Naive thymus-derived CD4-positive, alpha-beta T cell (primary cell): ENCODE results near the gene TRIM39. TPM values are rescaled to one million over a fixed set of nuclear protein-coding genes. Genes with fewer than 3 reads are reported as not detected.

Source experiments
- ATAC-seq: fragments of 150-1000 bp; cut with Tn5 transposase; 2 replicates; pipeline ENCODE4 v1.10.0; 2021; ENCODE audit warnings: mild to moderate bottlenecking, moderate library complexity
- CTCF ChIA-PET: fragments of 350-600 bp; sonication (Branson Sonifier 250); formaldehyde crosslinking; loops from one replicate; lab custom pipeline; 2021; ENCODE audit warnings: antibody characterized with exemption; lab: Charles Lee
- POLR2A ChIA-PET: fragments of 350-600 bp; sonication (Branson Sonifier 250); formaldehyde crosslinking; loops from one replicate; lab custom pipeline; 2021; ENCODE audit warnings: antibody characterized with exemption, inconsistent platforms; lab: Charles Lee
- DNase-seq, 9 donors: peaks; one replicate each; pipeline versions ENCODE4 v3.0.0 to v3.0.0-alpha.2; 2020 to 2022; ENCODE audit warnings: mixed read lengths in 1 of 9
- H3K27ac ChIP-seq: one replicate; pipeline ENCODE4 v1.7.0; 2013; ENCODE audit warnings: mild to moderate bottlenecking, low read depth, low read length, moderate library complexity
- H3K27me3 ChIP-seq, 2 donors: one replicate each; pipeline ENCODE4 v1.7.0; 2013; ENCODE audit warnings: low read length in 2 of 2, mild to moderate bottlenecking in 2 of 2, moderate library complexity in 2 of 2; ENCODE audit not compliant: control insufficient read depth in 2 of 2, insufficient read depth in 2 of 2
- H3K36me3 ChIP-seq, 3 experiments: 1 replicate in 2 of 3; 2 replicates in 1 of 3; pipeline ENCODE4 v1.7.0; 2013; ENCODE audit warnings: low read length in 3 of 3, mild to moderate bottlenecking in 3 of 3, moderate library complexity in 1 of 3; ENCODE audit not compliant: insufficient read depth in 3 of 3, control insufficient read depth in 2 of 3
- H3K4me1 ChIP-seq, 2 donors: one replicate each; pipeline ENCODE4 v1.7.0; 2013; ENCODE audit warnings: low read length in 2 of 2, mild to moderate bottlenecking in 2 of 2, moderate library complexity in 1 of 2; ENCODE audit not compliant: control insufficient read depth in 2 of 2, insufficient read depth in 2 of 2
- H3K4me3 ChIP-seq: 2 replicates; pipeline ENCODE4 v1.7.0; 2013; ENCODE audit warnings: mild to moderate bottlenecking, low read length
- H3K9me3 ChIP-seq, 3 experiments: 1 replicate in 2 of 3; 2 replicates in 1 of 3; pipeline ENCODE4 v1.7.0; 2013; ENCODE audit warnings: low read length in 3 of 3; ENCODE audit not compliant: control insufficient read depth in 2 of 3
- H3K27ac Mint-ChIP-seq, 9 donors: one replicate each; pipeline ENCODE4 v1.8.0; 2020 to 2022; ENCODE audit warnings: mixed read lengths in 9 of 9, mild to moderate bottlenecking in 8 of 9, moderate library complexity in 5 of 9, inconsistent platforms in 2 of 9
- H3K27me3 Mint-ChIP-seq, 5 donors: one replicate each; pipeline ENCODE4 v1.8.0; 2021 to 2022; ENCODE audit warnings: mixed read lengths in 5 of 5, mild to moderate bottlenecking in 1 of 5
- H3K36me3 Mint-ChIP-seq, 5 donors: one replicate each; pipeline ENCODE4 v1.8.0; 2020 to 2022; ENCODE audit warnings: mixed read lengths in 5 of 5, mild to moderate bottlenecking in 3 of 5, inconsistent platforms in 1 of 5
- H3K4me1 Mint-ChIP-seq, 7 donors: one replicate each; pipeline ENCODE4 v1.8.0; 2020 to 2022; ENCODE audit warnings: mixed read lengths in 7 of 7, mild to moderate bottlenecking in 3 of 7, inconsistent platforms in 1 of 7
- H3K4me3 Mint-ChIP-seq, 10 donors: one replicate each; pipeline ENCODE4 v1.8.0; 2020 to 2022; ENCODE audit warnings: mild to moderate bottlenecking in 10 of 10, mixed read lengths in 10 of 10, moderate library complexity in 6 of 10, inconsistent platforms in 2 of 10
- H3K9me3 Mint-ChIP-seq, 11 donors: one replicate each; pipeline ENCODE4 v1.8.0; 2020 to 2022; ENCODE audit warnings: mixed read lengths in 11 of 11, mild to moderate bottlenecking in 4 of 11, inconsistent platforms in 1 of 11, moderate library complexity in 1 of 11
- intact Hi-C, 2 donors: fragments of 100-400 bp; cut with micrococcal nuclease; formaldehyde crosslinking; loops; one replicate each; pipeline ENCODE4 v1.15.1; 2023
- polyA plus RNA-seq, 2 donors: library from polyadenylated mRNA; unstranded; fragments of 300-500 nt; fragmentation: Illumina TruSeq; gene quantifications; one replicate each; pipeline ENCODE4 v1.2.3, GENCODE V29; 2021
- total RNA-seq, 6 experiments: library from RNA in 5 of 6; stranded (reverse) in 5 of 6; gene quantifications; 1 replicate in 5 of 6; 2 replicates in 1 of 6; pipeline ENCODE4 v1.2.3 and lab custom pipeline; 2021 to 2026

TRIM39 gene
- total and polyA plus RNA-seq, 7 experiments from 2014 or later, result 7.6 to 42.1 (median 23.7) TPM

DNA sequence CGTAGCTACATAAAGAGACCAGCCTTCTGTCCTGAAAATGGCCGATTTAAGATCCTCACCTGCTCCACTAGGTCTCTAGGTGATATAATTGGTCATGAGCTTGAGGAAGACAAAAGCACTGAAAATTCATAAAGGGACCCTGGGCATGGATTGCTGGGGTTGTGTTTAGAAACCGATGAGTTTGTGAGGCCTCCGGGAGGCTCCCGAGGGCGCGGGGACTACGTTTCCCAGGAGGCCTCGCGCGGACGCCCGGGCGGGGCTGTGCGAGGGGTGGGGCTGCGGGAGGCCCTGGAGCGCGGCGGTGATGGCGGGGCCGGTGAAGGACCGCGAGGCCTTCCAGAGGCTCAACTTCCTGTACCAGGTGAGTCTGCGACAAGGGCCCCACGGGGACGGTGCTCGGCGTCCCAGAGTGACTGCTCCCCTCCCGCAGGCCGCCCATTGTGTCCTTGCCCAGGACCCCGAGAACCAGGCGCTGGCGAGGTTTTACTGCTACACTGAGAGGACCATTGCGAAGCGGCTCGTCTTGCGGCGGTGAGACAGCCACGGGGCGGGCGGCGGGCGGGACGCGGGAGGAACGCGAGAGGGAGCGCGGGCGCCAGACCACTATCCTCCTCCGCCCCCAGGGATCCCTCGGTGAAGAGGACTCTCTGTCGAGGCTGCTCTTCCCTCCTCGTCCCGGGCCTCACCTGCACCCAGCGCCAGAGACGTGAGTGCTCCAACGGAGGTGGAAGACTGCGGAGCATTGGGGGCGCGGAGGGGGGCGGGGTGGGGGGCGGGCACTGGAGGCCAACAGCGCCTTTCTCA is 18.3 kb downstream of the TRIM39 start, which contains the start of gene RPP21:
Gene RPP21 (plus strand): TSS at position 289 of the 804 bp plus-strand sequence. CDS start 16 bp downstream, at position 305.
- H3K27ac ChIP-seq, result peak within 1 kb of the TSS; percentile 97
- peak; percentile 99 for ATAC-seq
- H3K27me3 Mint-ChIP-seq, result peaks cover 0 to 7% (median 0%) of the 10 kb centered on the region in 5 donors
- ChIA-PET POLR2A (interaction anchor here (0.9 to 1.5 kb wide), 4 partner anchors 10 to 131 kb away, joined by 3 to 5 read pairs (median 4); partner anchors contain the start of gene TRIM39), CTCF (no interaction called here)
- DNase-seq, result peak; percentile 74 to 91 (median 86)
- no peaks in the 10 kb centered on the region for H3K9me3 Mint-ChIP-seq
- no peaks in the 10 kb centered on the region for H3K27me3 ChIP-seq
- peak within 1 kb of the TSS; percentile 81 to 94 (median 89) for H3K4me3 Mint-ChIP-seq
- intact Hi-C loops, result loop anchor here (1.0 to 5.0 kb wide), 7 partner anchors 12 to 278 kb away; partner anchors contain the start of genes TRIM26 (in 2 of the 2), TRIM39 (in 2 of the 2), GNL1 (in 1 of the 2) and PPP1R11 (in 1 of the 2)
- H3K4me1 Mint-ChIP-seq, result peaks cover 12 to 32% (median 24%) of the 10 kb centered on the region in 7 donors
- H3K4me3 ChIP-seq, result peak within 1 kb of the TSS; percentile 77
- peaks cover 0 to 12% of the 10 kb centered on the region in 2 donors for H3K4me1 ChIP-seq
- peaks cover 0 to 47% (median 0%) of the 10 kb centered on the region in 3 experiments for H3K36me3 ChIP-seq
- peaks cover 5 to 29% (median 23%) of the 10 kb centered on the region in 5 donors for H3K36me3 Mint-ChIP-seq
- H3K27ac Mint-ChIP-seq, result peak within 1 kb of the TSS; percentile 84 to 97 (median 92)
- no peaks in the 10 kb centered on the region for H3K9me3 ChIP-seq

DNA sequence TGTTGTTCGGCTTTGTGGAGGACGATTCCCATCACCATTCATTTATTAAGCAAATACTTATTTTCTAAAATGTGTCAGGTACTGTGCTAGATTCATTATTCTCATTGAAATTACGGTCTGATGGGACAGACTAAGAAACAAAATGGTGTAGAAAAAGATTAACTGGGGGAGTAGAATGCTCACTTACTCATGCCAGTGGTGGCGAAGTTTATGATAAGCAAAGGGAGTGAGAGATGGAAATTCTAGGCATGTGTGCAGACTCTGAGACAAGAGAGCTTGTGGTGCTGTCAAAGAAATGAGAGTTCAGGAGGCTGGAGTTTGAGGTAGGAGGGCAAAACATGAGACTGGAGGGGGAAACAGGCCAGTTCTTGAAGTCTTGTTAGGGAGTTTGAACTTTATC is 19.1 kb downstream of the TRIM39 start:
- H3K4me3 Mint-ChIP-seq, result peak overlapping the region; percentile 81 to 94 (median 89)
- Histone ChIP-seq H3K36me3 (peaks cover 0 to 40% (median 0%) of the 10 kb centered on the region in 3 experiments), H3K27me3 (no peaks in the 10 kb centered on the region), H3K4me3 (peak overlapping the region; percentile 23), H3K27ac (peak overlapping the region; percentile 97), H3K9me3 (no peaks in the 10 kb centered on the region), H3K4me1 (peaks cover 4 to 12% of the 10 kb centered on the region in 2 donors)
- H3K27me3 Mint-ChIP-seq, result peaks cover 0 to 13% (median 0%) of the 10 kb centered on the region in 5 donors
- intact Hi-C loops, result loop anchor here (1.0 to 5.0 kb wide), 7 partner anchors 11 to 279 kb away; partner anchors contain the start of genes TRIM26 (in 2 of the 2), TRIM39 (in 2 of the 2), GNL1 (in 1 of the 2) and PPP1R11 (in 1 of the 2)
- peaks cover 5 to 24% (median 23%) of the 10 kb centered on the region in 5 donors for H3K36me3 Mint-ChIP-seq
- ATAC-seq, result no peak
- peaks cover 12 to 39% (median 31%) of the 10 kb centered on the region in 7 donors for H3K4me1 Mint-ChIP-seq
- ChIA-PET CTCF (no interaction called here), POLR2A (interaction anchor here (0.9 to 1.5 kb wide), 2 partner anchors 19 to 142 kb away, joined by 3 to 5 read pairs; partner anchors contain the start of gene TRIM39)
- DNase-seq, result no peak
- peak overlapping the region; percentile 73 to 97 (median 89) for H3K27ac Mint-ChIP-seq
- H3K9me3 Mint-ChIP-seq, result no peaks in the 10 kb centered on the region

DNA sequence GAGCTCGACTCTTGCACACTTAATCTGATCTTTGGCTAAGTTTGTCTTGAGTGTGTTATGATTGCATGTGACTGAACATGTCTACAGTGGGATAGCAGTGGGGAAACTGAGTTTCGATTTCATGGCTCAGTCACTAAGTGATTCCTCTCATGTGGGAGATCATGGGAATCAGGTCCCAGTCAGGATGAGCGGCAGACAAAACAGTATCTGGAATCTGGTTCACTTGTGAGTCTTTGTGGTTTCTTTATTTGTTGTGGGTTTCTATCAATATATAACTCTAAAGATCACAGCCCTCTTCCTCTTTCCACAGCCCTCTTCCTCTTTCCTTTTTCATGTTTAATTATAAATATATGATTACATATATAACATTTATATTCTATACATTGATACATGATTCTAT is 22.2 kb downstream of the TRIM39 start:
- Mint-ChIP-seq H3K9me3 (no peaks in the 10 kb centered on the region), H3K4me1 (peaks cover 12 to 39% (median 35%) of the 10 kb centered on the region in 7 donors), H3K4me3 (no peak overlapping the region), H3K36me3 (peaks cover 0 to 16% (median 10%) of the 10 kb centered on the region in 5 donors), H3K27me3 (peaks cover 0 to 40% (median 0%) of the 10 kb centered on the region in 5 donors), H3K27ac (peak overlapping the region in 2 of 9 donors; percentile 1 to 17)
- no peaks in the 10 kb centered on the region for H3K9me3 ChIP-seq
- no peak overlapping the region for H3K4me3 ChIP-seq
- POLR2A ChIA-PET, result interaction anchor here (2.1 kb wide), 1 partner anchor 23 kb away, joined by 5 read pairs; the partner anchor contains the start of gene TRIM39
- H3K27ac ChIP-seq, result no peak overlapping the region
- DNase-seq, result no peak
- intact Hi-C loops, result loop anchor here in 1 of 2 donors (5.0 kb wide), 2 partner anchors 137 to 282 kb away; partner anchors contain the start of genes PPP1R11 and TRIM26
- H3K36me3 ChIP-seq, result peaks cover 0 to 22% (median 0%) of the 10 kb centered on the region in 3 experiments
- no peaks in the 10 kb centered on the region for H3K27me3 ChIP-seq
- ATAC-seq, result no peak
- peaks cover 4 to 12% of the 10 kb centered on the region in 2 donors for H3K4me1 ChIP-seq
- CTCF ChIA-PET, result no interaction called here

DNA sequence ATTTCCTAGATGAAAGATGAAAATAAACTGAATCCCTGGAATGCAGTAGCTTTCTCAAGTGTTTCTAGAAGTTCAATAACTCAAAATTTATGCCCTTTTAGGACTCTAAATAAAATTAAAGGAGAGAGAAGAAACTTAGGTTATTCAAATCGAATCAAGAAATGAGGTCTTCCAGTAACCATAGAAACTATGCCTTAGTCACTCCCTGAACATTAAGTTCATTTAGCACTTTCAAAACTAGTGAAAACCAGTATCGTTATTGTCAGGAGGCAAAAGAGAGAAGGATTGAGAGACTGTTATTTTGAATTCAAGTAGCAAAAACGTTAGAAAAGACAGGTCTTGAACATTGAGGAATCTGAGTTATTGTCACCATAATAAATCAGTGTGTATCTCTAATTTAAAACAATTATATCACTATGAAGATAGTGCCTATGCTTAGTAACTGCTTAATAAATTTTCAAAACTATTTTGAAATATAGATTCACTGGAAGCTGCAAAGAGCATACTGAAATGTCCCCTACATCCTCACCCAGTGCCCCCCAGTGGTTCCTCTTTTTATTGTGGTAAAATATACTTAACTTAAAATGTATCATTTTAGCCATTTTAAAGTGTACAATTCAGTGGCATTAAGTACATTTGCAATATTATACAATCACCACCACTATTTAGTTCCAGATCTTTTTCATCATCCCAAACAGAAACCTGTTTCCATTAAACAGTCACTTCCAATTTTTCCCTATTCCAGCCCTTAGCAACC is 22.9 kb downstream of the TRIM39 start:
- Histone ChIP-seq H3K4me1 (peaks cover 4 to 9% of the 10 kb centered on the region in 2 donors), H3K4me3 (no peak overlapping the region), H3K9me3 (no peaks in the 10 kb centered on the region), H3K36me3 (peaks cover 0 to 22% (median 0%) of the 10 kb centered on the region in 3 experiments), H3K27ac (no peak overlapping the region), H3K27me3 (no peaks in the 10 kb centered on the region)
- intact Hi-C loops, result loop anchor here in 1 of 2 donors (5.0 kb wide), 2 partner anchors 137 to 282 kb away; partner anchors contain the start of genes PPP1R11 and TRIM26
- no peak for DNase-seq
- H3K27ac Mint-ChIP-seq, result no peak overlapping the region
- ChIA-PET POLR2A (interaction anchor here (2.1 kb wide), 1 partner anchor 23 kb away, joined by 5 read pairs; the partner anchor contains the start of gene TRIM39), CTCF (interaction anchor here (1.1 kb wide), 1 partner anchor 8 kb away, joined by 4 read pairs; no protein-coding TSS in a partner anchor)
- H3K9me3 Mint-ChIP-seq, result no peaks in the 10 kb centered on the region
- H3K27me3 Mint-ChIP-seq, result peaks cover 0 to 46% (median 0%) of the 10 kb centered on the region in 5 donors
- H3K4me3 Mint-ChIP-seq, result no peak overlapping the region
- ATAC-seq, result no peak
- H3K4me1 Mint-ChIP-seq, result peaks cover 12 to 38% (median 34%) of the 10 kb centered on the region in 7 donors
- H3K36me3 Mint-ChIP-seq, result peaks cover 0 to 16% (median 10%) of the 10 kb centered on the region in 5 donors

DNA sequence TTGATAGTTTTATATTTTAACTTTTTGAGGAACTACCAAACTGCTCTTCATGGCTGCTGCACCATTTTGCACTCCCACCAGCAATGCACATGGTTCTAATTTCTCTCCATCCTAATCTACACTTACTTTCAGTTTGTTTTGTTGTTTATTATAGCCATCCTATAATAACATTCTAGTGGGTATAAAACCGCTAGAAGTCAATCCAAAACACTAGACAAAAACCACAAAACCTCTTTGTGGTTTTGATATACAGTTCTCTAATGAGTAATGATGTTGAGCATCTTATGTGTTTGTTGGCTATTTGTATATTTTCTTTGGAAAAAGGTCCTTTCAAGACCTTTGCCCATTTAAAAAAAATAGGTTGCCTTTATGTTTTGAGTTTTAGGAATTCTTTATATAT is 23.8 kb downstream of the TRIM39 start:
- Mint-ChIP-seq H3K27ac (no peak overlapping the region), H3K27me3 (peaks cover 0 to 55% (median 0%) of the 10 kb centered on the region in 5 donors), H3K4me1 (peaks cover 12 to 34% (median 28%) of the 10 kb centered on the region in 7 donors), H3K36me3 (peaks cover 0 to 16% (median 10%) of the 10 kb centered on the region in 5 donors), H3K9me3 (no peaks in the 10 kb centered on the region), H3K4me3 (no peak overlapping the region)
- intact Hi-C loops, result no loop called here
- CTCF ChIA-PET, result interaction anchor here (1.1 kb wide), 1 partner anchor 9 kb away, joined by 4 read pairs; no protein-coding TSS in a partner anchor
- DNase-seq, result no peak
- ATAC-seq, result no peak
- POLR2A ChIA-PET, result no interaction called here
- Histone ChIP-seq H3K4me1 (peaks cover 4 to 6% of the 10 kb centered on the region in 2 donors), H3K4me3 (no peak overlapping the region), H3K27me3 (no peaks in the 10 kb centered on the region), H3K36me3 (peaks cover 0 to 19% (median 0%) of the 10 kb centered on the region in 3 experiments), H3K27ac (no peak overlapping the region), H3K9me3 (no peaks in the 10 kb centered on the region)
